BE2C (cell line): ENCODE data around the gene DPP10.

Source experiments
- DNase-seq: peaks from one replicate; pipeline ENCODE4 v3.0.0-alpha.2; 2020
- H3K27me3 ChIP-seq: fragments of 250-450 bp; sonication (Bioruptor Pico); 2 replicates; pipeline ENCODE4 v1.5.1; 2020; ENCODE audit warnings: mild to moderate bottlenecking
- H3K36me3 ChIP-seq: fragments of 250-450 bp; sonication (Bioruptor Pico); 2 replicates; pipeline ENCODE4 v1.5.1; 2020; ENCODE audit warnings: mild to moderate bottlenecking
- H3K4me1 ChIP-seq: fragments of 250-450 bp; sonication (Bioruptor Pico); 2 replicates; pipeline ENCODE4 v1.5.1; 2020
- H3K4me3 ChIP-seq: 2 replicates; pipeline ENCODE4 v1.5.1; 2011; ENCODE audit warnings: low read depth, low read length
- H3K9me3 ChIP-seq: fragments of 250-450 bp; sonication (Bioruptor Pico); 2 replicates; pipeline ENCODE4 v1.5.1; 2020
- TF ChIP-seq, protein P1 (sequence below): IDR thresholded peaks from 2 replicates; pipeline ENCODE4 v1.5.1; 2012; ENCODE audit warnings: mild to moderate bottlenecking, low read depth, low read length

The DPP10 gene

GRCh38 chr2:114579542-114579941 lies 137.1 kb downstream of the DPP10 start:
- no peaks in the 10 kb centered on the region for H3K27me3 ChIP-seq
- no peaks in the 10 kb centered on the region for H3K4me1 ChIP-seq
- TF ChIP-seq, protein P1, sequence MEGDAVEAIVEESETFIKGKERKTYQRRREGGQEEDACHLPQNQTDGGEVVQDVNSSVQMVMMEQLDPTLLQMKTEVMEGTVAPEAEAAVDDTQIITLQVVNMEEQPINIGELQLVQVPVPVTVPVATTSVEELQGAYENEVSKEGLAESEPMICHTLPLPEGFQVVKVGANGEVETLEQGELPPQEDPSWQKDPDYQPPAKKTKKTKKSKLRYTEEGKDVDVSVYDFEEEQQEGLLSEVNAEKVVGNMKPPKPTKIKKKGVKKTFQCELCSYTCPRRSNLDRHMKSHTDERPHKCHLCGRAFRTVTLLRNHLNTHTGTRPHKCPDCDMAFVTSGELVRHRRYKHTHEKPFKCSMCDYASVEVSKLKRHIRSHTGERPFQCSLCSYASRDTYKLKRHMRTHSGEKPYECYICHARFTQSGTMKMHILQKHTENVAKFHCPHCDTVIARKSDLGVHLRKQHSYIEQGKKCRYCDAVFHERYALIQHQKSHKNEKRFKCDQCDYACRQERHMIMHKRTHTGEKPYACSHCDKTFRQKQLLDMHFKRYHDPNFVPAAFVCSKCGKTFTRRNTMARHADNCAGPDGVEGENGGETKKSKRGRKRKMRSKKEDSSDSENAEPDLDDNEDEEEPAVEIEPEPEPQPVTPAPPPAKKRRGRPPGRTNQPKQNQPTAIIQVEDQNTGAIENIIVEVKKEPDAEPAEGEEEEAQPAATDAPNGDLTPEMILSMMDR: no peak
- H3K4me3 ChIP-seq: no peak overlapping the region
- no peaks in the 10 kb centered on the region for H3K9me3 ChIP-seq
- no peak for DNase-seq
- H3K36me3 ChIP-seq: no peaks in the 10 kb centered on the region

GRCh38 chr2:114580691-114581090 lies 138.2 kb downstream of the DPP10 start:
- Histone ChIP-seq H3K9me3 (no peaks in the 10 kb centered on the region), H3K4me1 (no peaks in the 10 kb centered on the region), H3K36me3 (no peaks in the 10 kb centered on the region), H3K27me3 (no peaks in the 10 kb centered on the region), H3K4me3 (no peak overlapping the region)
- DNase-seq: no peak
- TF ChIP-seq, protein P1: no peak

- H3K36me3 ChIP-seq: no peaks in the 10 kb centered on the region
- no peaks in the 10 kb centered on the region for H3K9me3 ChIP-seq
- no peaks in the 10 kb centered on the region for H3K4me1 ChIP-seq
- no peaks in the 10 kb centered on the region for H3K27me3 ChIP-seq
- no peak for DNase-seq
- TF ChIP-seq, protein P1: no peak
- no peak overlapping the region for H3K4me3 ChIP-seq
Observed at GRCh38 chr2:114598329-114598728, 155.9 kb downstream of the DPP10 start.

- no peak overlapping the region for H3K4me3 ChIP-seq
- H3K27me3 ChIP-seq: no peaks in the 10 kb centered on the region
- TF ChIP-seq, protein P1: no peak
- no peaks in the 10 kb centered on the region for H3K9me3 ChIP-seq
- no peaks in the 10 kb centered on the region for H3K36me3 ChIP-seq
- DNase-seq: no peak
- H3K4me1 ChIP-seq: no peaks in the 10 kb centered on the region
Observed at GRCh38 chr2:114609203-114609602, 166.8 kb downstream of the DPP10 start.

DNA sequence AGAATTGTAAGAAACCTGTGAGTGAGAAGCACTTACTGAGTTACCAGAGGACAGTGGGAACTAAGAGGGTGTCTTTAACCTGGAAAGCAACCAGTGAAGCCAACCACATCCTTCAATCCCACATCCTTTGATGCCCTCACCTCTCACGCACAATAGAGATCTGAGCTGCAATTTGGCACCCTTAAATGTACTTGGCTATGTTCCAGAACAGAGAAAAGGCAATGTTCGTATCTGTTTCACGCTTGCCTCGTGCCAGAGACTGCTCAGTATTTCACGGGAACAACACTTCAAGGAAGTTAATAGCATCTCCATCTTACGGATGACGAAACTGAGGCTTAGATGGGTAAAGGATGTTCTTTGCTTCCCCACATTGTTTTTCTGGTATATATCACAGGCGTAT lies 167.4 kb downstream of the DPP10 start:
- Histone ChIP-seq H3K27me3 (no peaks in the 10 kb centered on the region), H3K4me1 (no peaks in the 10 kb centered on the region), H3K4me3 (no peak overlapping the region), H3K36me3 (no peaks in the 10 kb centered on the region), H3K9me3 (no peaks in the 10 kb centered on the region)
- no peak for DNase-seq
- TF ChIP-seq, protein P1: no peak

- Histone ChIP-seq H3K4me3 (no peak overlapping the region), H3K27me3 (no peaks in the 10 kb centered on the region), H3K36me3 (no peaks in the 10 kb centered on the region), H3K9me3 (no peaks in the 10 kb centered on the region), H3K4me1 (no peaks in the 10 kb centered on the region)
- no peak for DNase-seq
- TF ChIP-seq, protein P1: no peak
Observed at GRCh38 chr2:114610677-114611076, 168.2 kb downstream of the DPP10 start.
